ENCODE measurements around the gene TNC.

DNA sequence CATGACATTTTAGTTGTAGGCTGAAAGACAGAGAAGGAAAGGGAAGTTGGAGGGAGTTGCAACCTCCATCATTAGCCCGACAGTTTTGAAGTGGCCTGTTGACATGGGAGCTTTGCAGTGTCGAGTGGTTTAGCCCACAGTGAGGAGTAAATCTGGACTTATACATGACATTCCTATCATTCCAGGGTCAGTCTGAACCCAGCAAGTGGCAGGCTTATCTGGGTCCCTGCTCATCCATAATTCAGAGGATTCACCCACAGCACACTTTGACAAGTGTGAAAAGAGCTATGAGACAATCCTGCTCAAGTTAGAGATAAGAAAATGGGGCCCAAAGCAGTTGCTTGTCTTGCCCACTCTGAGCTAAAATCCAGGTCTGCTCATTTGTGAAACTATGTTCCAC, 8.4 kb upstream of the TNC start:
- TF ChIP-seq, protein P1, sequence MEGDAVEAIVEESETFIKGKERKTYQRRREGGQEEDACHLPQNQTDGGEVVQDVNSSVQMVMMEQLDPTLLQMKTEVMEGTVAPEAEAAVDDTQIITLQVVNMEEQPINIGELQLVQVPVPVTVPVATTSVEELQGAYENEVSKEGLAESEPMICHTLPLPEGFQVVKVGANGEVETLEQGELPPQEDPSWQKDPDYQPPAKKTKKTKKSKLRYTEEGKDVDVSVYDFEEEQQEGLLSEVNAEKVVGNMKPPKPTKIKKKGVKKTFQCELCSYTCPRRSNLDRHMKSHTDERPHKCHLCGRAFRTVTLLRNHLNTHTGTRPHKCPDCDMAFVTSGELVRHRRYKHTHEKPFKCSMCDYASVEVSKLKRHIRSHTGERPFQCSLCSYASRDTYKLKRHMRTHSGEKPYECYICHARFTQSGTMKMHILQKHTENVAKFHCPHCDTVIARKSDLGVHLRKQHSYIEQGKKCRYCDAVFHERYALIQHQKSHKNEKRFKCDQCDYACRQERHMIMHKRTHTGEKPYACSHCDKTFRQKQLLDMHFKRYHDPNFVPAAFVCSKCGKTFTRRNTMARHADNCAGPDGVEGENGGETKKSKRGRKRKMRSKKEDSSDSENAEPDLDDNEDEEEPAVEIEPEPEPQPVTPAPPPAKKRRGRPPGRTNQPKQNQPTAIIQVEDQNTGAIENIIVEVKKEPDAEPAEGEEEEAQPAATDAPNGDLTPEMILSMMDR (IDR thresholded peaks at IDR 0.05; ENCODE audit: poor library complexity): no peak
- no peak for TF ChIP-seq EZH2 (IDR thresholded peaks at IDR 0.05; ENCODE audit: borderline replicate concordance)
